ENCODE data around the gene SELENON. TPM values are rescaled to one million over a fixed set of nuclear protein-coding genes. Genes with fewer than 3 reads are reported as not detected.

The SELENON gene
- total and polyA plus RNA-seq, 9 of the 15 experiments (the other 6 are each of a cell fraction or from before 2014, with no cell fraction given): 0.43 to 26.7 (median 7.0) TPM

DNA sequence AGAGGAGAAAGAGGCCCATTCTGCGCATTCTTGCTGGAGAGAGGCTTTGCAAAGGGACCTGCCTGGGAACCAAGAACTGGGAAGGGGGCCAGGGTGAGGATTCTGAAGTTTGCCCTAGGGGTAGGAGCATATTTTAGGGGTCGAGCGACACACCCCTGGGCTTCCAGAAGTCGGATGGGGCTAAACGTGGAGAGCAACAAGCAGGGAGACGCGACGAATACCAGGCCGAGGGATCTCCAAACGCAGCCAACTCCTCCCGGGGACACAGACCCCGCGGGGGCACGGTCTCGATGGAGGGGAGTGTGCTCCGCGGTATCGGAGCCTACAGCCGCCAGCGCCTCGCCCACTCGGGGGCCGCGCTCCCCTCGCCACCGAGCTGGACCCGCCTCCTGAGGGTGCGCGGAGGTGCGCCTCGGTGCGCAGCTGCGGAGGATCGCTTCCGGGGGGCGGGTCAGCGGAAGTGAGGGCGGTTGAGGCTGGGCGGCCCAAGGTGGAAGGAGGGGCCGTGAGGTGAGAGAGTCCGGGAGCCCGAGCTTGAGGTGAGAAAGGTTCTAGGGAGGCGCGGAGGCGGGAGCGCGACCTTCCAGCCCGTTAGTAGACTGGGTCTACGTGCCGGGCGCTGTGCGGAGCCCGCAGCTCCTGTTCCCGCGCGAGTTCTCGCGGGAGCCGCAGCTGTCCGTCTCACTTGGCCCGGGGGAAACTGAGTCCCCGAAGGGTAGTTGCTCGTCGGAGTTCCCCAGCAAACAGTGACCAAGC is 19.7 kb downstream of the SELENON start, which contains the start of gene MTFR1L (continued):
- TF ChIP-seq, protein P1, sequence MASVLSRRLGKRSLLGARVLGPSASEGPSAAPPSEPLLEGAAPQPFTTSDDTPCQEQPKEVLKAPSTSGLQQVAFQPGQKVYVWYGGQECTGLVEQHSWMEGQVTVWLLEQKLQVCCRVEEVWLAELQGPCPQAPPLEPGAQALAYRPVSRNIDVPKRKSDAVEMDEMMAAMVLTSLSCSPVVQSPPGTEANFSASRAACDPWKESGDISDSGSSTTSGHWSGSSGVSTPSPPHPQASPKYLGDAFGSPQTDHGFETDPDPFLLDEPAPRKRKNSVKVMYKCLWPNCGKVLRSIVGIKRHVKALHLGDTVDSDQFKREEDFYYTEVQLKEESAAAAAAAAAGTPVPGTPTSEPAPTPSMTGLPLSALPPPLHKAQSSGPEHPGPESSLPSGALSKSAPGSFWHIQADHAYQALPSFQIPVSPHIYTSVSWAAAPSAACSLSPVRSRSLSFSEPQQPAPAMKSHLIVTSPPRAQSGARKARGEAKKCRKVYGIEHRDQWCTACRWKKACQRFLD (CRISPR knock-in tag; IDR thresholded peaks at IDR 0.05): peak; percentile 82
- peak; percentile 66; the same call in 1 of the 2 replicates for TF ChIP-seq ZEB2 (IDR thresholded peaks at IDR 0.05)
- peak; percentile 20; the same call in 1 of the 2 replicates for TF ChIP-seq SIN3B (IDR thresholded peaks at IDR 0.05; ENCODE audit: low read depth)
- peak; percentile 51; the same call in 1 of the 2 replicates for TF ChIP-seq KLF1 (tag; IDR thresholded peaks at IDR 0.05)
- TF ChIP-seq, protein P2, sequence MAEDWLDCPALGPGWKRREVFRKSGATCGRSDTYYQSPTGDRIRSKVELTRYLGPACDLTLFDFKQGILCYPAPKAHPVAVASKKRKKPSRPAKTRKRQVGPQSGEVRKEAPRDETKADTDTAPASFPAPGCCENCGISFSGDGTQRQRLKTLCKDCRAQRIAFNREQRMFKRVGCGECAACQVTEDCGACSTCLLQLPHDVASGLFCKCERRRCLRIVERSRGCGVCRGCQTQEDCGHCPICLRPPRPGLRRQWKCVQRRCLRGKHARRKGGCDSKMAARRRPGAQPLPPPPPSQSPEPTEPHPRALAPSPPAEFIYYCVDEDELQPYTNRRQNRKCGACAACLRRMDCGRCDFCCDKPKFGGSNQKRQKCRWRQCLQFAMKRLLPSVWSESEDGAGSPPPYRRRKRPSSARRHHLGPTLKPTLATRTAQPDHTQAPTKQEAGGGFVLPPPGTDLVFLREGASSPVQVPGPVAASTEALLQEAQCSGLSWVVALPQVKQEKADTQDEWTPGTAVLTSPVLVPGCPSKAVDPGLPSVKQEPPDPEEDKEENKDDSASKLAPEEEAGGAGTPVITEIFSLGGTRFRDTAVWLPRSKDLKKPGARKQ (CRISPR knock-in tag; IDR thresholded peaks at IDR 0.05): no peak
- TF ChIP-seq SREBF1 (IDR thresholded peaks at IDR 0.05; ENCODE audit: borderline replicate concordance, low read depth, low read length): no peak
- TF ChIP-seq CHD1 (IDR thresholded peaks at IDR 0.05; ENCODE audit: low read length): peak; percentile 73
- TF ChIP-seq, protein P3, sequence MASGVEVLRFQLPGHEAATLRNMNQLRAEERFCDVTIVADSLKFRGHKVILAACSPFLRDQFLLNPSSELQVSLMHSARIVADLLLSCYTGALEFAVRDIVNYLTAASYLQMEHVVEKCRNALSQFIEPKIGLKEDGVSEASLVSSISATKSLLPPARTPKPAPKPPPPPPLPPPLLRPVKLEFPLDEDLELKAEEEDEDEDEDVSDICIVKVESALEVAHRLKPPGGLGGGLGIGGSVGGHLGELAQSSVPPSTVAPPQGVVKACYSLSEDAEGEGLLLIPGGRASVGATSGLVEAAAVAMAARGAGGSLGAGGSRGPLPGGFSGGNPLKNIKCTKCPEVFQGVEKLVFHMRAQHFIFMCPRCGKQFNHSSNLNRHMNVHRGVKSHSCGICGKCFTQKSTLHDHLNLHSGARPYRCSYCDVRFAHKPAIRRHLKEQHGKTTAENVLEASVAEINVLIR (CRISPR knock-in tag; IDR thresholded peaks at IDR 0.05): no peak; the same call in 1 of the 2 replicates
- TF ChIP-seq STAT5A (IDR thresholded peaks at IDR 0.05; ENCODE audit: borderline replicate concordance, low read length): no peak
- no peak for TF ChIP-seq CHCHD3 (CRISPR knock-in tag; IDR thresholded peaks at IDR 0.05)
- TF ChIP-seq POLR2G (IDR thresholded peaks at IDR 0.05; ENCODE audit: low read depth, low read length): peak; percentile 94
- TF ChIP-seq MTF1 (CRISPR knock-in tag; IDR thresholded peaks at IDR 0.05; ENCODE audit: borderline replicate concordance): no peak
- no peak for TF ChIP-seq SRSF3 (IDR thresholded peaks at IDR 0.05; ENCODE audit: insufficient read depth, low read length)
- no peak for TF ChIP-seq CBX8 (IDR thresholded peaks at IDR 0.05; ENCODE audit: borderline replicate concordance, extremely low read depth, low read depth, low read length, poor library complexity, severe bottlenecking)
- no peak for TF ChIP-seq CHD4 (IDR thresholded peaks at IDR 0.05; ENCODE audit: insufficient read depth, insufficient replicate concordance, low read depth, low read length, poor library complexity, severe bottlenecking)
- TF ChIP-seq TBL1XR1 (IDR thresholded peaks at IDR 0.05; ENCODE audit: low read length in 2 of 2): no peak; a peak in 1 of 4 replicates
- TF ChIP-seq SOX6 (IDR thresholded peaks at IDR 0.05): peak; percentile 48
- TF ChIP-seq, protein P4, sequence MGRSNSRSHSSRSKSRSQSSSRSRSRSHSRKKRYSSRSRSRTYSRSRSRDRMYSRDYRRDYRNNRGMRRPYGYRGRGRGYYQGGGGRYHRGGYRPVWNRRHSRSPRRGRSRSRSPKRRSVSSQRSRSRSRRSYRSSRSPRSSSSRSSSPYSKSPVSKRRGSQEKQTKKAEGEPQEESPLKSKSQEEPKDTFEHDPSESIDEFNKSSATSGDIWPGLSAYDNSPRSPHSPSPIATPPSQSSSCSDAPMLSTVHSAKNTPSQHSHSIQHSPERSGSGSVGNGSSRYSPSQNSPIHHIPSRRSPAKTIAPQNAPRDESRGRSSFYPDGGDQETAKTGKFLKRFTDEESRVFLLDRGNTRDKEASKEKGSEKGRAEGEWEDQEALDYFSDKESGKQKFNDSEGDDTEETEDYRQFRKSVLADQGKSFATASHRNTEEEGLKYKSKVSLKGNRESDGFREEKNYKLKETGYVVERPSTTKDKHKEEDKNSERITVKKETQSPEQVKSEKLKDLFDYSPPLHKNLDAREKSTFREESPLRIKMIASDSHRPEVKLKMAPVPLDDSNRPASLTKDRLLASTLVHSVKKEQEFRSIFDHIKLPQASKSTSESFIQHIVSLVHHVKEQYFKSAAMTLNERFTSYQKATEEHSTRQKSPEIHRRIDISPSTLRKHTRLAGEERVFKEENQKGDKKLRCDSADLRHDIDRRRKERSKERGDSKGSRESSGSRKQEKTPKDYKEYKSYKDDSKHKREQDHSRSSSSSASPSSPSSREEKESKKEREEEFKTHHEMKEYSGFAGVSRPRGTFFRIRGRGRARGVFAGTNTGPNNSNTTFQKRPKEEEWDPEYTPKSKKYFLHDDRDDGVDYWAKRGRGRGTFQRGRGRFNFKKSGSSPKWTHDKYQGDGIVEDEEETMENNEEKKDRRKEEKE (IDR thresholded peaks at IDR 0.05; ENCODE audit: borderline replicate concordance in 1 of 2, control insufficient read depth in 1 of 2, low read depth in 2 of 2, low read length in 1 of 2): peak in 1 of 2 experiments; percentile 50; a peak in 1 of 4 replicates
- no peak for TF ChIP-seq ATF1 (CRISPR knock-in tag; IDR thresholded peaks at IDR 0.05)
- TF ChIP-seq ATF1 (tag; IDR thresholded peaks at IDR 0.05): peak; percentile 62

All from K562 (cell line).